Muscle layer of colon (tissue), 2 donors: ENCODE results near the gene MAPK10.
"Not testable (repeated sequence)": the region's sequence is repeated elsewhere in the genome, so short reads cannot be mapped to it uniquely, and the experiment has no call there.

Experiments
- H3K27ac ChIP-seq: one replicate; pipeline ENCODE4 v1.7.0; 2013; ENCODE audit warnings: low read depth, mild to moderate bottlenecking, low read length, moderate library complexity
- H3K27me3 ChIP-seq, 2 donors: one replicate each; pipeline ENCODE4 v1.7.0; 2013; ENCODE audit warnings: low read length in 2 of 2, mild to moderate bottlenecking in 2 of 2; ENCODE audit not compliant: insufficient read depth in 2 of 2, control insufficient read depth in 1 of 2
- H3K36me3 ChIP-seq: one replicate; pipeline ENCODE4 v1.7.0; 2013; ENCODE audit warnings: mild to moderate bottlenecking, low read length; ENCODE audit not compliant: insufficient read depth
- H3K4me1 ChIP-seq: one replicate; pipeline ENCODE4 v1.7.0; 2013; ENCODE audit warnings: mild to moderate bottlenecking, low read length; ENCODE audit not compliant: insufficient read depth
- H3K4me3 ChIP-seq, 2 donors: one replicate each; pipeline ENCODE4 v1.7.0; 2013; ENCODE audit warnings: low read length in 2 of 2, low read depth in 1 of 2, mild to moderate bottlenecking in 1 of 2, moderate library complexity in 1 of 2
- H3K9ac ChIP-seq: one replicate; pipeline ENCODE4 v1.7.0; 2013; ENCODE audit warnings: low read length
- H3K9me3 ChIP-seq: one replicate; pipeline ENCODE4 v1.7.0; 2013; ENCODE audit warnings: mild to moderate bottlenecking, low read length
- donor health status: abdominal sarcoma.
- donor health status: Adenocarcinoma of cecum.

The MAPK10 gene

DNA sequence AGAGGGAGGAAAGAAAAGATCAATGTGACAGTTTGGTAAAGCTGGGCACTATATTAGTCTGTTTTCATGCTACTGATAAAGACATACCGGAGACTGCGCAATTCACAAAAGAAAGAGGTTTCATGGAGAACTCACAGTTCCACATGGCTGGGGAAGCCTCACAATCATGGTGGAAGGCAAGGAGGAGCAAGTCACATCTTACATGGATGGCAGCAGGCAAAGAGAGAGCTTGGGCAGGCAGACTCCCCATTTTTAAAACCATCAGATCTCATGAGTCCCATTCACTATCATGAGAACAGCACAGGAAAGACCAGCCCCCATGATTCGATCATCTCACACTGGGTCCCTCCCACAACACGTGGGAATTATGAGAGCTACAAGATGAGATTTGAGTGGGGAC, 394.8 kb downstream of the MAPK10 start:
- not testable (repeated sequence) for H3K27ac ChIP-seq, H3K9ac ChIP-seq, H3K36me3 ChIP-seq, H3K9me3 ChIP-seq, H3K4me3 ChIP-seq, H3K27me3 ChIP-seq
- H3K4me1 ChIP-seq = peaks cover 16% of the 10 kb centered on the region

DNA sequence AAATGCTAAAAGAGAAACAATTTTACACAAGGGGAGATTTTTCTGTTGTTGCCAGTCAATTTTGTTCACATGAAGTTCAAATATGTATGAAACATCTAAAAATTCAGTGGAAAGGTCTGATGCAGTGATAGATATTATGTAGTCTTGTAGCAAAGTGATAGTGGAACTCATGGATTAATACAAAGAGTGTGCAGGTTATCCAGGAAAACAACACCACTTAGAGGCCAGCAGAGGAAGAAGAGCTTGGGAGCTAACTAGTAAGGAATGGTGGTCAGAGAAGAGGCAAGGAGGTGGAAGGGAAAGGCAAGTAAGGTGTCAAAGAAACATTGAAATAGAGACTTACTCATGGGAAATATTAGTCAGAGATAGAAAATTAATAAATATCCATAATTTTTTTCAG, 395.6 kb downstream of the MAPK10 start:
- H3K27ac ChIP-seq = no peak overlapping the region
- H3K4me1 ChIP-seq = peaks cover 16% of the 10 kb centered on the region
- H3K4me3 ChIP-seq = no peak overlapping the region
- H3K27me3 ChIP-seq = no peaks in the 10 kb centered on the region
- no peak overlapping the region for H3K9ac ChIP-seq
- no peaks in the 10 kb centered on the region for H3K36me3 ChIP-seq
- no peaks in the 10 kb centered on the region for H3K9me3 ChIP-seq

DNA sequence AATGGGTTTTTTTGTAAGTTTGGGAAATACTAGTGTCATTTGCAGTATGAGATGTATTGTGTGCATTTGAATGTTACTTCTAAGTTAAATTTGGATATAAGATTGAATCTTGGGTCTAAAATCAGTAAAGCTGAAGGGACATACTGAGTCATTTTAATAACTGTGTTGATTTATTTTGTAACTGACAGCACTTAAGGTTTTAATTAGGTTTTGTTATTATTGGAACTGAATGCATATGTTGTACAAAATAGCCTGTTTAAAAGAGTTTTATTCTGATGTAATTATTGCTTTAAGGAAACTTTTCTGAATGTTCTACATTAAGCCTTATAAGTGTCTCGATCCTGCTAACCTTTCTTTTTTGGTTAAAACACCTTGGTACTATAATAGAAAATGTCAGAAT, 396.6 kb downstream of the MAPK10 start:
- Histone ChIP-seq H3K36me3 (no peaks in the 10 kb centered on the region), H3K27me3 (no peaks in the 10 kb centered on the region), H3K4me1 (peaks cover 16% of the 10 kb centered on the region), H3K27ac (no peak overlapping the region), H3K4me3 (no peak overlapping the region), H3K9me3 (no peaks in the 10 kb centered on the region), H3K9ac (no peak overlapping the region)

- Histone ChIP-seq H3K4me1 (peaks cover 13% of the 10 kb centered on the region), H3K9me3 (no peaks in the 10 kb centered on the region), H3K36me3 (no peaks in the 10 kb centered on the region)
Measured at GRCh38 chr4:85961887-85962286, 398.0 kb downstream of the MAPK10 start.

GRCh38 chr4:85956293-85956945, 403.4 kb downstream of the MAPK10 start:
- no peak overlapping the region for H3K27ac ChIP-seq
- no peaks in the 10 kb centered on the region for H3K27me3 ChIP-seq

More at GRCh38 chr4:85961887-85962286, 398.0 kb downstream of the MAPK10 start:
- Histone ChIP-seq H3K4me3 (no peak overlapping the region), H3K9ac (no peak overlapping the region), H3K27me3 (no peaks in the 10 kb centered on the region), H3K27ac (no peak overlapping the region)

GRCh38 chr4:85955620-85956292, 404.1 kb downstream of the MAPK10 start:
- Histone ChIP-seq H3K4me1 (no peaks in the 10 kb centered on the region), H3K36me3 (no peaks in the 10 kb centered on the region), H3K27ac (no peak overlapping the region), H3K4me3 (no peak overlapping the region), H3K27me3 (no peaks in the 10 kb centered on the region), H3K9me3 (no peaks in the 10 kb centered on the region), H3K9ac (no peak overlapping the region)

More at GRCh38 chr4:85956293-85956945, 403.4 kb downstream of the MAPK10 start:
- Histone ChIP-seq H3K9ac (no peak overlapping the region), H3K4me1 (no peaks in the 10 kb centered on the region), H3K4me3 (no peak overlapping the region), H3K36me3 (no peaks in the 10 kb centered on the region), H3K9me3 (no peaks in the 10 kb centered on the region)

DNA sequence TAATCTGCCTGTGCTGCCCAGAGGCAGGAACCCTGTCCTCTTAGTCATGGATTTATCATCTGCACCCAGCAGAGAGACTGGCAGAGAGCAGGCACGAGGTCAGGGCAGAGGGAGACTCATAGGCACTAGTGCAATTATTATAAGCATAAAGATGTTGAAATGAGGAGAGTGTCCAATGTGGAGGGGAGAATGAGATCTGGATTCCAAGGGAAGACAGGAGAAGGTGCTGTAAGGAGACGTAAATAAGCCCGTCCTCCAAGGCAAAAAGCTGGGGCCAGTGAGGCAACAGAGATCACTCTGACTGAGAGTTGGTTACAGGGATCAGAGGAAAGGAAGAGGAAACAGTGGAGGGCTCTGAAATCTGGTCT, 406.2 kb downstream of the MAPK10 start:
- Histone ChIP-seq H3K9me3 (no peaks in the 10 kb centered on the region), H3K9ac (no peak overlapping the region), H3K27me3 (no peaks in the 10 kb centered on the region), H3K27ac (no peak overlapping the region), H3K4me3 (no peak overlapping the region), H3K4me1 (no peaks in the 10 kb centered on the region), H3K36me3 (no peaks in the 10 kb centered on the region)

GRCh38 chr4:85952972-85953650, 406.7 kb downstream of the MAPK10 start:
- no peak overlapping the region for H3K27ac ChIP-seq
- H3K9me3 ChIP-seq = no peaks in the 10 kb centered on the region
- no peak overlapping the region for H3K4me3 ChIP-seq
- H3K9ac ChIP-seq = no peak overlapping the region
- no peaks in the 10 kb centered on the region for H3K36me3 ChIP-seq
- H3K27me3 ChIP-seq = no peaks in the 10 kb centered on the region
- no peaks in the 10 kb centered on the region for H3K4me1 ChIP-seq

DNA sequence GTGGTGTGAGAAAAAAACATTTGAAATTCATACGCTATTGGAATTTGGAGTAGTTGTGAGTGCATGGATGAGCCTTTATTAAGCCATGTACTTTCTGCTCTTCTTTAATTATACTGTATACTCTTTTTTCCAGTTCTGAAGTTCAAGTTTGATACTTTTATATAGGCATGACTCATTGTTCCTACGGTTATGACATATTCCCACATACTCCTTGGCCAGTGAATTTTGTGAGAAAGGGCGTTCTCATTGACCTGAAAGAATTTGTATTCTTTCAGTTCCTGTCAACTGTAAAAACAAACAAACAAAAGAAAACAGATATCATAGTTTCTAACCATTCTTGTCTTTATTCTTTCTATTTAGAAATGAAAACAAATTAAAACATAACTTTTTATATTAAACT, 407.3 kb downstream of the MAPK10 start:
- H3K9ac ChIP-seq = no peak overlapping the region
- H3K4me1 ChIP-seq = no peaks in the 10 kb centered on the region
- H3K36me3 ChIP-seq = no peaks in the 10 kb centered on the region
- no peaks in the 10 kb centered on the region for H3K27me3 ChIP-seq
- no peak overlapping the region for H3K4me3 ChIP-seq
- no peaks in the 10 kb centered on the region for H3K9me3 ChIP-seq
- H3K27ac ChIP-seq = no peak overlapping the region

DNA sequence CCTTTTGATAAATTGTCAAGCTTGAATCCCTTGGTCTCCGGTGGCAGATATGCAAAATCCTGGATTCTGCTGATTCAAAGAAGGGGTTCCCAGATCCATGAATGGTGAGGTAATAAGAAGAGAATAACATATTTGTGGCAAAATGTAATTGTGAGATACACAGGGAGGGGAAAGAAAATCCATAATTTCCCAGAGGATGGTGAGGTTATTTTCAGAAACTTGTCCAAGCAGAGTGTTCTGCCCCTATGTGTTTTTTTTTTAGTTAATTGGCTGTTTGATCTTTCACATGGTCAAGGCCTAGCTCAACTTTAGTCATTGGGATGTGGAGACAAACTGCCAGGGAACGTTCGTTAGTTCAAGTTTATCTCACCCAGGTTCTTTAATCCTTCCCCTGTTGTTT, 408.8 kb downstream of the MAPK10 start:
- Histone ChIP-seq H3K27me3 (no peaks in the 10 kb centered on the region), H3K27ac (no peak overlapping the region), H3K4me1 (no peaks in the 10 kb centered on the region), H3K36me3 (no peaks in the 10 kb centered on the region), H3K9me3 (no peaks in the 10 kb centered on the region), H3K4me3 (no peak overlapping the region), H3K9ac (no peak overlapping the region)

DNA sequence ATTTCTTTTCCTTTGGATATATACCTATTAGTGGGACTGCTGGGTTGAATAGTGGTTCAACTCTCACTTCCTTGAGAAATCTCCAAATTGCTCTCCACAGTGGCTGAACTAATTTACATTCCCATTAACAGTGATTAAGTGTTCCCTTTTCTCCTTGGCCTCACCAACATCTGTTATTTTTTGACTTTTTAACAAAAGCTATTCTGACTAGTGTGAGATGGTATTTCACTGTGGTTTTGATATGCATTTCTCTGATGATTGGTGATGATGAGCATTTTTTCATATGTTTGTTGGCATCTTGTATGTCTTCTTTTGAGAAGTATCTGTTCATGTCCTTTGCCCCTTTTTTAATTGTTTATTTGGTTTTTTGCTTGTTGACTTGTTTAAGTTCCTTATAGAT, 413.0 kb downstream of the MAPK10 start:
- H3K27ac ChIP-seq = no peak overlapping the region

More for the DNA sequence above, 413.0 kb downstream of the MAPK10 start:
- Histone ChIP-seq H3K36me3 (no peaks in the 10 kb centered on the region), H3K9ac (no peak overlapping the region), H3K4me1 (no peaks in the 10 kb centered on the region), H3K4me3 (no peak overlapping the region), H3K27me3 (no peaks in the 10 kb centered on the region), H3K9me3 (no peaks in the 10 kb centered on the region)
